OCI-LY3 (cell line): ENCODE data around the gene TOMM40L.

Experiments
- H2AFZ ChIP-seq: fragments of 200-600, 300-600 bp; shearing (Covaris generic); 2 replicates; pipeline ENCODE4 v1.6.0; 2014; ENCODE audit warnings: antibody characterized with exemption, low read depth, low read length
- H3K27ac ChIP-seq: fragments of 200-600, 300-600 bp; sonication (generic); 2 replicates; pipeline ENCODE4 v1.5.1; 2014; ENCODE audit warnings: mild to moderate bottlenecking, low read length, moderate library complexity, mixed read lengths
- H3K27me3 ChIP-seq: fragments of 200-600, 300-600 bp; sonication (generic); 2 replicates; pipeline ENCODE4 v1.6.1; 2014; ENCODE audit warnings: low read depth, low read length, mixed read lengths
- H3K36me3 ChIP-seq: fragments of 200-600, 300-600 bp; sonication (generic); replicated peaks from 2 replicates; pipeline ENCODE3; 2014; ENCODE audit warnings: low read depth, low read length, mixed read lengths
- H3K4me1 ChIP-seq: fragments of 300-600, 200-600 bp; sonication (generic); 2 replicates; pipeline ENCODE4 v1.6.1; 2014; ENCODE audit warnings: low read length, mixed read lengths
- H3K4me2 ChIP-seq: fragments of 200-600, 300-600 bp; sonication (generic); 2 replicates; pipeline ENCODE4 v1.6.1; 2014; ENCODE audit warnings: low read length, mixed read lengths
- H3K4me3 ChIP-seq: fragments of 300-600, 200-600 bp; sonication (generic); 2 replicates; pipeline ENCODE4 v1.5.1; 2014; ENCODE audit warnings: antibody characterized with exemption, mild to moderate bottlenecking, low read length, moderate library complexity
- H3K79me2 ChIP-seq: fragments of 300-600, 200-600 bp; shearing (Covaris generic); 2 replicates; pipeline ENCODE4 v1.6.1; 2014; ENCODE audit warnings: mild to moderate bottlenecking, low read length, mixed read lengths
- H3K9ac ChIP-seq: fragments of 300-600, 200-600 bp; shearing (Covaris generic); 2 replicates; pipeline ENCODE4 v1.6.0; 2014; ENCODE audit warnings: mild to moderate bottlenecking, low read length, moderate library complexity
- H3K9me3 ChIP-seq: fragments of 200-600, 300-600 bp; shearing (Covaris generic); 2 replicates; pipeline ENCODE4 v1.6.1; 2014; ENCODE audit warnings: low read length, mixed read lengths; ENCODE audit not compliant: insufficient read depth
- H4K20me1 ChIP-seq: fragments of 200-600, 300-600 bp; sonication (generic); 2 replicates; pipeline ENCODE4 v1.6.1; 2016; ENCODE audit warnings: low read length, mixed read lengths; ENCODE audit not compliant: insufficient read depth
- EZH2phosphoT487 ChIP-seq: fragments of 200-600 bp; shearing (Covaris generic); IDR thresholded peaks from 2 replicates; pipeline ENCODE4 v1.6.1; 2018; ENCODE audit warnings: antibody characterized with exemption, mixed run types, low read depth
- TF ChIP-seq, protein P1 (sequence below): fragments of 200-600, 300-600 bp; sonication (generic); IDR thresholded peaks from 2 replicates; pipeline ENCODE4 v1.5.1; 2014; ENCODE audit warnings: antibody characterized with exemption, low read length, low read depth

The TOMM40L gene

GRCh38 chr1:161274874-161275273, 49.0 kb downstream of the TOMM40L start:
- Histone ChIP-seq H3K36me3 (no peaks in the 10 kb centered on the region), H3K9ac (no peak overlapping the region), H4K20me1 (no peaks in the 10 kb centered on the region), H3K4me1 (no peaks in the 10 kb centered on the region), H3K27ac (no peak overlapping the region), H2AFZ (no peak overlapping the region), H3K4me2 (no peak overlapping the region), H3K27me3 (peaks cover 53% of the 10 kb centered on the region), H3K4me3 (no peak overlapping the region), H3K9me3 (no peaks in the 10 kb centered on the region), H3K79me2 (no peaks in the 10 kb centered on the region)
- TF ChIP-seq EZH2phosphoT487 = no peak
- TF ChIP-seq, protein P1, sequence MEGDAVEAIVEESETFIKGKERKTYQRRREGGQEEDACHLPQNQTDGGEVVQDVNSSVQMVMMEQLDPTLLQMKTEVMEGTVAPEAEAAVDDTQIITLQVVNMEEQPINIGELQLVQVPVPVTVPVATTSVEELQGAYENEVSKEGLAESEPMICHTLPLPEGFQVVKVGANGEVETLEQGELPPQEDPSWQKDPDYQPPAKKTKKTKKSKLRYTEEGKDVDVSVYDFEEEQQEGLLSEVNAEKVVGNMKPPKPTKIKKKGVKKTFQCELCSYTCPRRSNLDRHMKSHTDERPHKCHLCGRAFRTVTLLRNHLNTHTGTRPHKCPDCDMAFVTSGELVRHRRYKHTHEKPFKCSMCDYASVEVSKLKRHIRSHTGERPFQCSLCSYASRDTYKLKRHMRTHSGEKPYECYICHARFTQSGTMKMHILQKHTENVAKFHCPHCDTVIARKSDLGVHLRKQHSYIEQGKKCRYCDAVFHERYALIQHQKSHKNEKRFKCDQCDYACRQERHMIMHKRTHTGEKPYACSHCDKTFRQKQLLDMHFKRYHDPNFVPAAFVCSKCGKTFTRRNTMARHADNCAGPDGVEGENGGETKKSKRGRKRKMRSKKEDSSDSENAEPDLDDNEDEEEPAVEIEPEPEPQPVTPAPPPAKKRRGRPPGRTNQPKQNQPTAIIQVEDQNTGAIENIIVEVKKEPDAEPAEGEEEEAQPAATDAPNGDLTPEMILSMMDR = no peak
